NCI-H2107 treated with DMSO at 0.1 percent for 48 hours (cell line): ENCODE measurements around the gene CLMN.

Source experiments
- DNase-seq: peaks from one replicate; lab custom pipeline; 2025; ENCODE audit not compliant: unreplicated experiment; lab: John Stamatoyannopoulos, UW

The CLMN gene

GRCh38 chr14:95304342-95304741, 15.4 kb downstream of the CLMN start:
- no peak for DNase-seq

- DNase-seq, result no peak
Measured at GRCh38 chr14:95303552-95303951, 16.2 kb downstream of the CLMN start.

DNA sequence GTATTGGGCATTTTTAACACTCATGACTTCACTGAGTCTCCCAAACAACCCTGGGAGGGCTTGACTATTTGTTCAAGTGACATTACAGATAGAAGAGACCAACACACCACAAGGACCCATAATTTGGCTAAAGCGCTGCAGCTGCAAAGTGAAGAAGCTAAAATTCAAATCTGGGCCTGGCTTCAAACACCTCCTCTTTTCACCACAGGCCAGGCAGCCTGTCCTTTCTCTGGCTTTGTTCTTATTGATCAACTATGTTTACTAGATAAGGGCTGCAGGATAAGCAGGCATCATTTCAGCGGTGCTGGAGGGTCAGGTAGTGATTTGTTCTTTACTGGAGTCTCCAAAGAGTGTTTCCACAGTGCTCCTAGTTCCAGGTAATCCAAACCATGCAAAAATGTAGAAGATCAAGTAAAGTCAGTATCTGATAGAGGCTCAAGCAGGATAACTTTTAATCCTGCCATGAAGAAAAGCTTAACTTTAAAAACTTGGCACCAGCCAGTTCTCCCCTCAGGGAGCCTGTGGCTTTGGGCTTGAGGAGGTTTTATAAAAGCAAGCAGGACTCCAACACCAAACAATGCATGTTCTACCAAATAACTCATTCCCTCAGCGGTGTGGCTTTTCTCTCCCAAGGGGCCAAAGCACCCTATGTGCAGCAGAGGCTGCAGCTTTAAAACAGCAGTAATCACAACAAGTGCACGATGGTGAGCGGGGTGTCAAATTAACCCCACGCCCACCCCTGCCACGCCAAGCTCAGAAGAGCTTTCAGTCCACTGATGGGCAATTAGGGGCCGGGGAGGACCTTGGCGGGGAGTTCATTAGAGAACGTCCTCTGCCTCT, 16.8 kb downstream of the CLMN start:
- peak; percentile 65 for DNase-seq

DNA sequence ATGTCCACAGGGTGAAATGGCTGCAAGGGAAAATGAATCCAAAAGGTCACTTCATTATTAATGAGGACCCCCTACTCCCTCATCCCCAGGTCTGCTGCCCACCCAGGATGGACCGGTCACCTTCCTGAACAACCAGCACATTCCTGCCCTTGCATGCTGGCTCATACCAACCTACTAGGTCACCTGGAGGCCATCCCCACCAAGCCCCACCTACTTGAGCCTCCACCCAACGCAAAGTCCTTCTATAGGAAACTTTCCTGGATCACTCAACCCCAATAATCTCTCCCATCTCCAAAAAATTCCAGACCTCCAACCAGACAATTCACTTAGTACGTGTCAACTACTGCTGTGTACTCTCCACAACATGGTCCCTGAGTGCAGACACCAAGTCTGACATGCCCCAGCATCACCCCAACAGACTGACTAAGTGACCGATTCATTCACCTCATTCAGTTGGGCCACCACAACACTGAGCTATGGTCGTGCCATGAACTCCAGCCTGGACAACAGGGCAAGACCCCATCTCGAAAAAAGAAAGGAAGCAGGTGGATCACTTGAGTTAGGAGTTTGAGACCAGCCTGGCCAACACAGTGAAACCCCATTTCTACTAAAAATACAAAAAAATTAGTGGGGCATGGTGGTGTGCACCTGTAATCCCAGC, 18.1 kb downstream of the CLMN start:
- no peak for DNase-seq

GRCh38 chr14:95300697-95301526, 18.8 kb downstream of the CLMN start:
- no peak for DNase-seq

DNA sequence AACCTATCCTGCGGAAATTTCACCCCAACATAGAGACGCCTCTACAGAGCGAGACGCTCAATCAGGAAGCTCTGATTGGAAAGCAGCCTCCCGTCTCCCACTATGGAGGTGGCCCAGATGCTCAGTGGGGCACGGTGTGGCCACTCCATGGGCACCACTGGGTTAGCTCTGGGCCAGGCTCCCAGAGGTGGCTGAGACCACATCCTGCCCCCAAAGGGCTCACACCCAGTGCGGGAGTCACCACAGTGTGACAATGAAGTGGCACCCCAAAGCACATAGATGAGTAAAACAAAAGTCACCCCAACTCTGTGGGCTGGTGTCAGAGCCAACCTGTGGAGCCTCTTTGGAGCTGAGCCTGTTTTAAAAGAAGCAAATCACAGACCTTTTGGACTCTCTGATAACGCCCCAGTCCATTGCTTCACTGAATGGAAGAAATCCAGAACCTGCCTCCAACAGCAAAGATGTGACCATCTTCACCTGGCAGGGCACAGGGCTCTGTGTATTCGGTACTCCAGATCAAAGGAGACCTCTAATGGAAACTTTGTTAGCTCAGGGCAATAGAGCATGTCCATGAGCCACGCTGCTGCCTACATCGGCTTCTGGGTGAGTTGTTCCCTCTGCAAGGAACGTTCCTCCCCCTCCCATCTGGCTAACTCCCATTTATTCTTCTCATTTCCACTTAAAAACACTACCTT, 19.6 kb downstream of the CLMN start:
- no peak for DNase-seq

- DNase-seq, result no peak
Measured at GRCh38 chr14:95299271-95299670, 20.4 kb downstream of the CLMN start.

GRCh38 chr14:95297832-95298231, 21.9 kb downstream of the CLMN start:
- DNase-seq, result no peak

- DNase-seq, result peak; percentile 74
Measured at GRCh38 chr14:95296966-95297365, 22.7 kb downstream of the CLMN start.

- no peak for DNase-seq
Measured at GRCh38 chr14:95295600-95296376, 23.9 kb downstream of the CLMN start.

- no peak for DNase-seq
Measured at GRCh38 chr14:95294834-95295599, 24.7 kb downstream of the CLMN start.

DNA sequence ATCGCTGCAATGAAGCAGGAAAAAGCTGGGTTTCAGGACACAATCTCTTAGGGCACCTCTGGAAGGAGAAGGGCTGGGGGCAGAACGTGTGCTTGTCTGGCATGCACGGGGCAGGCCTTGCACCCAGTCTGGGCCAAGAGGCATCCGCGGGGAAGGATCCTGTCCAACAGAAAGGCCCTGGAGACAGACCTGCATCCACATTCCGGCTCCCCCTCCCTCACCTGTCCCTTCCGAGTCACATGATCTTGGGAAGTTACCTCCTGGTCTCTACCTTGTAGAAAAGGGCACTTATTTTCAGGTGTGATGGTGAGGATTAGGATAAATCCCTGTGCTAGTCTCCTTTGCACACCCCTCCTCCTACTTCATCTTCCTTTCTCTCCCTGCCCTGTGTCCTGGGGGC, 25.4 kb downstream of the CLMN start:
- DNase-seq, result no peak

DNA sequence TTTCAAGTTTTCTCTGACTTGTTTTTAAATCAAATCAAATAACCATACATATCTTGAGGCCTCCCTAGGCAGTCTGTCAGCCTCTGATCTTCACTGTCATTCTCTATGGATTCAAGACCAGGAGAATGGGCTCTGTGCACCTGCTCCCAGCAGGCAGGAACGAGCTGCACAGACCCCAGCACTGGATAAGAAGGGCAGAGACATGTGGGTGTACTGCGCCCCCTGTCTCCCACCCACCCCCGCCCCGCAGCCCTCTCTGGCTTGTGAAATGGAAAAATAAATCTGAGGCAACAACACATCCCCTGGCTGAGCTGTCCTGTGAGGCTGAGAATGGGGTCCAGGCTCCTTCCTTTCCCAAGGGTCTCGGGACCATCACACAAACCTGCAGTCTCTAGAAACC, 26.3 kb downstream of the CLMN start:
- no peak for DNase-seq

GRCh38 chr14:95292660-95293425, 26.9 kb downstream of the CLMN start:
- DNase-seq, result no peak

DNA sequence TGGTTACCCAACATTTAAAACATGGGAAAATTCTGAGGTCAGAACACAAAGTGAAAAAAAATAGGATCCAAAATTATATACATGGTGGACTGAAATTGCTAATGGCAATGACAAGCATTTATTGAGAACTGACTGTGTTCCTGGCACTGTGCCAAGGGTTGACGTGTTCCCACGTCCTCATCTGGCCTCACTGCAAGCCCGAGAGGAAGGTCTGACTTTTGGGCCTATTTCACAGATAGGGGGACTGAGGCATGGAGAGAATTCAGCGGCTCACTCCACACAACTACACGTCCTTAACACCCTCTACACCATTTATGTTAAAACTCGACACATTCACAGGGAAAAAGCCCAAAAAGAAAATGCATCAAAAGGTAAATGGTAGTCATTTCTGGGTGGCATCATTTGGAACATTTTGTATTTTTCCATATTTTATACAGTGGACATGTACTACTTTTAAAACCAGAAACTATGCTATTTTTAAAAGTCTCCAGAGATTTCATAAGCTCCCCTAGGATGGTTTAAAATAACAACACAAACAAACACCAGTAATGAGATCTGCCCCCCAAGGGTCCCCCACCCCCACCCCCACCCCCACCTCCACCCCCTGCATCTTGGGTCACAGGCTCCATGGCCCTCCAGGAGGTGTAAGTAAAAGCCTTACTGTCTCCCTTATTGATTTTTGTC, 27.7 kb downstream of the CLMN start:
- no peak for DNase-seq

DNA sequence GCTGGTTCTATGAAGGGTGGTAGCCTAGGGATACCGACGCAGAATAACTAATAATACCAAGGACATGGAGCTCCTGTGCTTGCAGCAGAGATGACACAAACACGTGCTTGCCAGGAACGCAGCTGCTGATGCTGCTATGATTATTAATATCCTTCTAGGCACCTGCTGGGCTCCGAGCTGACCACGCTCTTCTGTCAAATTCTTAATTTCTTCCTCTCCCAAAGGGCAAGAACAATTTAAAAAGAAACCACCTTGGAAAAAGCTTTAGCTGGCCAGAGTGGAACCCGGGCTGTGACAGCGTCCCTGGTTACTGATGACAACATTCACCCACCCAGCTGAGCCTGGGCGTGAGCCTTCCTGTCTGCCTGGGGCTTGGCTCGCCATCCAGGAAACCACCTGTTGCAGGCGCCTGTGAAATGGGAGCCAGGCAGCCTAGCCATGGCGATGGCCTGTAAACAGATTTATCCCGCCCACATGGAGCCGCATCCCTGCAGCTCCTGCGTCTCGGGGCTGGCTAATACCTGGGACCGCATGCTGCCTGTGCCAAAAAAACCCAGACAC, 28.8 kb downstream of the CLMN start:
- peak; percentile 92 for DNase-seq

DNA sequence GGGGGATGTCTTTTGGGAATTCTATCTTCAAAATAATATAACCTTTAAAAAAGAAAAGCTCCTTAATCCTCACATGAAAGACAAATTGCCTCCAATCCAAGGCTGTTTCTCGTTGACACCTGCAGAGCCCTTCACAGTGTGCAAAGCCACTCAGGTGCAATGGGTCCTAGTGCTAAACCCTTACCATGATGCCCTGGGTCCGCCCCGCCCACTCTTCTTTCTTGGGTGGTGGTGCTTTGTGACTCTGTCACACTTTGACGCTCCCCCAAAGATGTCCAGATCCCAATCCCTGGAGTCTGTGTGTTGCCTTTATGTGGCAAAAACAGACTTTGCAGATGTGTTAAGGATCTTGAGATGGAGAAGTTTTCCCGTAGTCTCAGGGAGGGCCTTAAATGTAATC, 29.7 kb downstream of the CLMN start:
- DNase-seq, result no peak
